HG02588 (cell line): ENCODE results near the gene VIPR2.

ENCODE experiments used
- ATAC-seq: cut with Tn5 transposase; IDR thresholded peaks from one replicate; pipeline ENCODE4 v1.9.1; 2021; ENCODE audit warnings: mild to moderate bottlenecking, moderate library complexity; ENCODE audit not compliant: unreplicated experiment

VIPR2 gene

DNA sequence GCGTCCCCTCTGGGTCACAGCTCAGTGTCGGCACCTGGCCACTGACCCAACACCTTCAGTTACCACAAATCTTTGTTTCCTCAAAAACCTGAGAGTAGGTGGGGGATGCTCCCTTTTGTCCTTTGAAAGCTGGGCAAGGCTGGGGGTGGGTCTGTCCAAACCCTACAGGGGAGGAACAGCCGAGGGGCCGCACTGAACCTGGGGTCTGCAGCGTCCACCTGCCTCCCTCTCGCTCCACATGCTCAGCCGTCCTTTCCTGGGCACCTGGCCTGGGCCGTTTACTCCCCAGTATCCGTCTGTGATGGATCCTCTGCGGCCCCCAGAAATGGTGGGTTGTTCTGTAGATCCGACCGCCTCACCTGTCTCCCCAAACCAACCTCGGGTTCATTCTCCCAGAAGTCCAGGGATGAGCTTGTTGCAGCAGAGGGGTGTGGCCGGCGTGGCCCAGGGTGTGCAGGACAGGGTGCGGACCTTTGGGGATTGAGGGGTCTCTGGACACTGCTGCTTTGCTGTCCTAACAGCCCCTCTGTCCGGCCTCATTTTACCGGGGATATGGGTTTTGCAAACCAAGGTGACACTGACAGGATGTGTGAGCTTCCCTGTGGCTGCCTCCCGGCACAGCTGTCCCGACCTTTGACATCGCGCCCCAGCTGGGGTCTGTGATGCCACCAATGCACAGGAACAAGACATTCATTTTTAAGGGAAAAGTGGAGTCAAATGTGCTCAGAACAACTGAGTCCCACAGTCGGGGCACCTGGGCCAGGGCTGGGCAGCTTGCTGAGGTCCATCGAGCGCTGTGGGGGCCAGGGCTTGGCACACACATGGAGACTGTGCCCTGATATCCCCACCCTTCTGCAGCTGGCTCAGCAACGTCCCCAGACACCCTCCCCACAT lies 115.9 kb downstream of the VIPR2 start:
- ATAC-seq, result no peak

DNA sequence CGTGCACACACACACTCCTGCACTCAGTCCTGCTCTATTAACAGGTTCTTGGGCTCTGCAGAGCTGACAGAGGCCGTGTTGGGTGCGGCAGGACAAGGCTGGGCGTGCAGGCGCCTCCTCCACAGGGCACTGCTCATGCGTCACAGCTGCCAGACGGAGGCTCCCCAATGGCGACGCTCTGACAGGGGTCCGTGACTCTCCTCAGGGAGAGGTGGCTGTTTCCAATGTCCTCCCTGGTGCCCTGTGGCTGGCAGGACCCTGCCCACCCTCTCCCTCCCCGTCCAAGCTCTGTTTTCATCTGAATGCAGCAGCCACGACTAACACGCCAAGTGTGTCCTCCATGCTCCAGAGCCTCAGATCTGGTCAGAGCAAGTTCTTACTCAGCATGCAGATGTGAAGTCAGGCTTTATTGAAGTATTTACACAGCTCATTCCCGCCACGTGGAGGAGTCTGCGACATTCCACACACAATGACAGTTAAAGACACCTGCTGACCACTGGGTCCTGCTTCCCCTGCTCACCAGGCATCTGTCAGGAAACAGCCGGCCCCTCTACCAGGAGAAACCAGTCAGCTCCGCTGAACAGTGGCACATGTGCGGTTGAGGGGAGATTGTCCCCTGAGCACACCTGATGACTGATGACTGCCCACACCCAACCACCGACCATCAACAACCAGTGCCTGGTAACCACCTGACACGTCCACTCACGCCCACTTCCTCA lies 116.7 kb downstream of the VIPR2 start:
- no peak for ATAC-seq

DNA sequence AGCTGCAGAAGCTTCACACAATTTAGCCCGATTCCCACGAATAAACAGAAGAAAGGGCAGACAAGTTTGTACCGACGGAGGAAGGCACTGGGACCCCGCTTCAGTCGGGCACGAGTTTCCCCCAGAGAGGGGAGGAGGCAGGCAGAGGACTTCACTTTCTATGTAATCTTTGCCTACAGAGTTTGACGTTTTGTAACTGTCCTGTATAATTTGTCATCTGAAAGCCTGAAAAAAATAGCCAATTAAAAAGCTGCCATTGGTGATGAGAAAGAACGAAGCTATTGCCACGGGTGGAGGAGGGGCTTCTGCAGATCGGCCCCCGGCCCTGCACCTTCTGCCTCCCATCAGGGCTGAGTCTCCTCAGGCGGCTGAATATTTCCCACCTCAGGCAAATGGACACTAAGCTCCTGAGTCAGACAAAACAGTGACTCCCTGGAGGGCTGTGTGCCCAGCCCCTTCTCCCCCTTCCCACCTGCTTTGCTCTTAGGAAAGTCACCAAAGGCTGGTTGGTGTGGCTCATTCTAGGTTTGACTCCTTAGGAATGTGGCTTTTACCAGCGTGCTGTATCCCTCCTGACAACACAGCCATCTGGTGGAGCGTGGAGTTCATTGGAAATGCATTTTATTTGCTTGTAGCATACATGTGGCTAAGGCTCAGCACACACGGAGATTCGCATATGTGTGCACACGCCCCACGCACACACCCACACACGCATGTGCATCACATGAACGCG lies 117.4 kb downstream of the VIPR2 start:
- ATAC-seq, result no peak

DNA sequence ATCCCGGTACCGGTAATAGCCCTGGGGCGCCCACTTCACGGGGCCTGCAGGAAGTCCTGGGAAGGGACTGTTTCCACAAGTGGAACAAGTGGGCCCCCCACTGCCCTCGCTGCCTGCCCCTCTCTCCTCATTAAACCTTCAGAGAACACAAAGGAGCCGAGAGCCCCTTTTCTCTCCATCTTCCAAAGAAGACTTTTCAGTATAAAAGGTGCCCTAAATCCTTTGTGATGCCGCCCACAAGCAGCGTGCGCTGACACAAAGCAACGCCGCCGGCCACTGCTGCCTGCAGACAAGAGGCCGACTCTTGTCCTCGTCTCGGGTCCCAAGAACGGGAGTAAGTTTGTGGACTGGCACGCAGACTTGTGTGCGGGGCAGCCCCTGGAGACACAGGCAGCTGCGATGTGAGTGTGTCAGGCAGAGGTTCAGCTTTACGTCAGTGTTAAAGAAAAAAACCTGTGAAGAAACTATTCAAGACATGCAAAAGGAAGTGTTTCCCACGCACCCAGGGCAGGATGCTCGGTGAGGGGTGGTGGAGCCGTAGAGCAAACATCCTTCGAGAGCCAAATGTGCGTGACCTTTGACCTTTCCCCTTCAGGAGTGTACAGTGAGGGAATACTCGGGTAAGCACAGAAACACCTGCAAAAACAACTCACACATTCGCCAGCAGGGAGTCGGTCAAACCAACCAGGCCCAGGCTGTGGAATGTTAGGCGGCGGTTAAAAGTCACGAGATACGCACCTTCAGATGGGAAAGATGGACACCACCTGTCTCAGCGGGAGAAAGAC lies 118.2 kb downstream of the VIPR2 start:
- ATAC-seq, result no peak

DNA sequence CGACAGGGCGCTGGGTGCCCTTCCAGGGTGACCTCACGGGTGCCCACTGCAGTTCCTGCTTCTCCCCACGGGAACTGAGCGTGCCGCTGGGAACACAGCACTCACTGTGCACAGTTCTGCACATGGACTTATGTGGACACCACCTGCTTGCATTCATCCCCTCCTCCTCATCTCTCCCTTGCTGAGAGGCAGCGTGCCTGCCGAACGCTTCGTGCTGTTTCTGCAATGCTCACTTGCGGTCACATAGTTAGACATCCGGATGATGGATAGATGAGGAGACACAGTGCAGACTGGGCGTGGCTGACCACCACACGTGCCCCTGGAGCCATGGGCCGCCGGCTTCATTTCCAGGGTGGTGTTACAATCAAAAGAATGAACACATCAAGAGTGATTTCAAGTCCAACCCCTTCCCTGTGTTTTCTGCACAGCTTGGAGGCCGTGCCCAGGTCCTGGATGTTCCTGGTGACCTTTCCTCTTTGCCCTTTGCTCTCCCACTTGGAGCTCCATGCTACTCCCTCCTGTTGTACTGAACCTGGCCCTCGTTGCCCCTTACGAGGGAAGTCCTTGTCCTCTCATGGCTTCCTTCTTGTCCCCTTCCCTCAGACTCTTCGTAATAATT lies 119.4 kb downstream of the VIPR2 start:
- ATAC-seq, result no peak

DNA sequence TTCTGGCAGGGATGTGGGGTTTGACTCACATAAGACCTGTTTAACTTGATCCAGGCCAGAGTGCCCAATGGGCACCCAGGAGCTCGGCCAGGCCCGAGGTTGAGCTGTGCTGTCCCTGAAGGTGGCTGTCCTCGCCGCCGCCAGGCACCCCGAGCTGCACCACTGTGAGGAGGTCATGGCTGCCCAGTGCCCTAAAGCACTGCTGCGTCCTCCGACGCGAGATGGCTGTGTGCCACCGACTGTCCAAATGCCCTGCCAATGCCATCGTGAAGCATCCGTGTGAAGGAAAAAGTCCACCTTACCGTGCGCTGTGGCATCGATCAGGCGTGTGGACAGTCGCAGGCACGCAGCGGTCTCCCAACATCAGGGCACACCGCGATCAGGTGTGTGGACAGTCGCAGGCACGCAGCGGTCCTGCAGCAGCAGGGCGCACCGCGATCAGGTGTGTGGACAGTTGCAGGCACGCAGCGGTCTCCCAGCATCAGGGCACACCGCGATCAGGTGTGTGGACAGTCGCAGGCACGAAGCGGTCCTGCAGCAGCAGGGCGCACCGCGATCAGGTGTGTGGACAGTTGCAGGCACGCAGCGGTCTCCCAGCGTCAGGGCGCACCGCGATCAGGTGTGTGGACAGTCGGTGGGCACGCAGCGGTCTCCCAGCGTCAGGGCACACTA lies 120.3 kb downstream of the VIPR2 start:
- ATAC-seq, result no peak

DNA sequence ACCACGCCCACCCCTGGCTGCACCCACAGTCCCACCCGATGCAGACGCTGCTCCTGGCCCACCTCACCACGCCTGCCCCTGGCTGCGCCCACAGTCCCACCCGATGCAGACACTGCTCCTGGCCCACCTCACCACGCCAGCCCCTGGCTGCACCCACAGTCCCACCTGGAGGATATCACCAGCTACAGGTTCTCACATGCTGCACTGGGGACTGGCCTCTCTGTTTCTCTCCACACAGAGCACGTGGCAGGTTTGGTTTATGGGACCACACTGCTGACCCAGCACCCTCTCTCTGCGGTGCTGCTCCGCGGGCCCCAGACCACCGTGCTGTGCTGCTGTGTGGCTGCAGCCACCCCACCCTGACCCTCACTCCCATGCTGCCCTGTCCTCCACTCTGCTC lies 120.9 kb downstream of the VIPR2 start:
- ATAC-seq, result no peak

DNA sequence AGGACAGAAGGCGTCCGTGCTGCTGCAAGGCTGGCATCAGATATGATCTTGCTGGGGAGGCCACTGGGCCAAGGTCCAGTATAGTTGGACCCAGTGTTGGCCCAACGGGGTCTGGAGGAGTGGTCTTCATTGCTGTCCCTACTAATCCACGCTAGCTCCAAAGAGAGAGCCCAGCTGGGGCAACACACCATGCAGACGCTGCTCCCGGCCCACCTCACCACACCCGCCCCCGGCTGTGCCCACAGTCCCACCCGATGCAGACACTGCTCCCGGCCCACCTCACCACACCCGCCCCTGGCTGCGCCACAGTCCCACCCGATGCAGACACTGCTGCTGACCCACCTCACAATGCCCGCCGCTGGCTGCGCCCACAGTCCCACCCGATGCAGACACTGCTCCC lies 121.5 kb downstream of the VIPR2 start:
- no peak for ATAC-seq

DNA sequence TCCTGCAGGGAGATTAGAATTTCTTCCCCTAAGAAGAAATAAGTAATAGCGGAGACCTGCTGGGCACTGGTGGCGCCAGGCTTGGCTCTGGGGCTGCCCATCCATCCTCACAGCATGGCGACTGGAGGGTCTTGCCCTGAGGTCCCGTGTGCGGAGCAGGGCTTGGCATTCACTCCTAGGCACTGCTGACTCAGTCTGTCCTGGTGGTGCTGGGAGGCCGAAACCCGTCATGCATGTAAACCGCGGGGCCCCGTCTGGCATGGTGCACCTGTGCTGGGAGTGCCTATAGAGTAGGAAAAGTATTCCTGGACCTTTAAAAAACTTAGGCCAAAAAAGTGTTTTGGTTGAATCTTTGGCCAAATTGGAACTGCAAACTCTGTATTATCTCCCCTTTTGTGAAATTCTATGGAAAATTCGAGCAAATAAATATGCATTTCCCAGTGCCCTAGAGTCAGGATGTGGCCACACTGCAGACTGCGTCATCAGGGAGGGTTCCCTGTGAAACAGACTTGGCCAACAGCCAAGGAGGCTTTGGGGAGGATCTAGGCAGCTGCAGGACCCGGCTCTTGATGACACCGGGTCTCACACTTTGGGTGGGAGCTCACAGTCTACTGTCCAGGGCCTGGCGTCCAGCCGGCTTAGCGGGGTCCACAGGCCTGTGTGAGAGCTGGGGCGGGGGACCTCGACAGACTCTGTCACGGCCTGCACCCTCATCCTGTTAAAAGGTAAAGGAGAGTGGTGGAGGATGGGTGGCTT lies 122.3 kb downstream of the VIPR2 start:
- no peak for ATAC-seq

DNA sequence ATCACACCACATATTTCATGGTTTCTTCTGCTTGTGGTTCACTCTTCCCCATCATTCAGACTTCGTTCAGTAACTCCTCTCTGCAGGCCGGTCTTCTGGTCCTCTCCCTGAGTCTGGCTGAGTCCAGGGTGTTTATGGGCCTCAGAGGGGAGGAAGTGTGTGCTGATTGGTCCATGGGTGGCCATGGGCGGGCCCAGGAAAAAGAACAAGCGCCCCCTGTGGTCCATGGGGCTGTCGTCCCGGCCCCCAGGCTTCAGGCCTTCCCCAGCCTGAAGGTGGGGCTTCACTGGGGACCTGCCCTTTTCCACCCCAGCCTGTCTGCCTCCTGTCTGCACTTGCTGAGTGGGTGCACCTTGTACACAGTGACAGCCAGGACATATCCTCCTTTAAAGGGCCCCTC lies 123.7 kb downstream of the VIPR2 start:
- ATAC-seq, result no peak

DNA sequence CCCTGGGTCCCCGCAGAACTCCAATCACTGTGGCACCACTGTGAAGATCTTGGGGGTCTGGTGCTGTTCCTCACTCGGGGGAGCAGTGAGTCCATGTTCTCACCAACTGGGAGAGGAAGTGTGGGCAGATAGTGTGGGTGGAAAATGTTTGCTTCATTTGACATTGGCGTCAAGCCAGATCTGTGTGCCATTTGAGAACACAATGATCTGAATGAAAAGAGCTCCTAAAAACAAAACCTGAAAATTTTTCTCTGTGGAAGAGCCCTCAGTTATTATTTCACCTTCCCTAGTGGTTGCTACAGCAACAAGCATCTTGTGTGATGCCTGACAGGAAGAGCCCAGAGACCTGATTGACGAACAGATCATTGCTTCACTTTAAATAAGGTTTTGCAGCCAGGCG lies 125.6 kb downstream of the VIPR2 start:
- ATAC-seq, result no peak

DNA sequence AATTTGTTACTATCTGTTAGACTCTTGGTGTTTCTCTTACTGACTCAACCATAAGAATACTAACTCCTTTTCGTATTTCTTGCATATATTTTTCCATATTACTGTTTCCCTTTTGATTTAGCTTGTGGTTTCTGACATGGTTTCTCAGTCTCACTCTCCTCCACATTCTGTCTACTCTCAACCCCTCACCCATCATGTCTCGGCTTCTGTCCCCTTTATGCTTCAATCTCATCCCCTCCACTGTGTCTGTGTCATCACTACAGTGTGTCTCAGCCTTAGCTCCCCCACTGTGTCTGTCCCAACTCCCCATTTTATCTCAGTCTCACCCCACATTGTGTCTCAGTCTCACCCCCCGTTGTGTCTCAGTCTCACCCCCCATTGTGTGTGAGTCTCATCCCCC lies 126.9 kb downstream of the VIPR2 start:
- ATAC-seq, result no peak

DNA sequence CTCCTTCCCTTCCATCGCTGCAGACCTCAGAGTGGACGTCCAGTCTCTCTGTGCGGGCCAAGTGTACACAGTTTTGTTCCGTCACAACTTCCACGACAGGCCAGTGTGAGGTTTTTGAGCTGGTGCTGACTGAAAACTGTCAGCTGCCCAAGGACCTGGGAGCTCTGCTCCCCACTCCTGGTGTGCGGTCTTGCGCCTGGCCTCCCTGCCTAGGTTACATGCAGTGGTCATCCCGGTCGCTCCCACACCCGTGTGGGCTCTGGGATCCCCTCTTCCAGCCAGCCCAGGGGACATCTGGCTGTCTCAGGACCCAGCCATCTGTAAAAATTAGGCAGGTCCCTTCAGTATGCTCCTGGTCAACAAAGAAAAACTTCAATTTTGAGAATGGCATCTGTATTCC lies 127.5 kb downstream of the VIPR2 start:
- no peak for ATAC-seq

DNA sequence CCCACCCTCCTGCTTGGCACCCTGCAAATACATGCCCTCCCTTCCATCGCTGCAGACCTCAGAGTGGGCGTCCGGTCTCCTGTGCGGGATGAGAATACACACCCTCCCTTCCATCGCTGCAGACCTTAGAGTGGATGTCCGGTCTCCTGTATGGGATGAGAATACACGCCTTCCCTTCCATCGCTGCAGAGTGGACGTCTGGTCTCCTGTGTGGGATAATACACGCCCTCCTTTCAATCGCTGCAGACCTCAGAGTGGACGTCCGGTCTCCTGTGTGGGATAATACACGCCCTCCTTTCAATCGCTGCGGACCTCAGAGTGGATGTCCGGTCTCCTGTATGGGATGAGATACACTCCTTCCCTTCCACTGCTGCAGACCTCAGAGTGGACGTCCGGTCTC lies 128.1 kb downstream of the VIPR2 start:
- no peak for ATAC-seq

DNA sequence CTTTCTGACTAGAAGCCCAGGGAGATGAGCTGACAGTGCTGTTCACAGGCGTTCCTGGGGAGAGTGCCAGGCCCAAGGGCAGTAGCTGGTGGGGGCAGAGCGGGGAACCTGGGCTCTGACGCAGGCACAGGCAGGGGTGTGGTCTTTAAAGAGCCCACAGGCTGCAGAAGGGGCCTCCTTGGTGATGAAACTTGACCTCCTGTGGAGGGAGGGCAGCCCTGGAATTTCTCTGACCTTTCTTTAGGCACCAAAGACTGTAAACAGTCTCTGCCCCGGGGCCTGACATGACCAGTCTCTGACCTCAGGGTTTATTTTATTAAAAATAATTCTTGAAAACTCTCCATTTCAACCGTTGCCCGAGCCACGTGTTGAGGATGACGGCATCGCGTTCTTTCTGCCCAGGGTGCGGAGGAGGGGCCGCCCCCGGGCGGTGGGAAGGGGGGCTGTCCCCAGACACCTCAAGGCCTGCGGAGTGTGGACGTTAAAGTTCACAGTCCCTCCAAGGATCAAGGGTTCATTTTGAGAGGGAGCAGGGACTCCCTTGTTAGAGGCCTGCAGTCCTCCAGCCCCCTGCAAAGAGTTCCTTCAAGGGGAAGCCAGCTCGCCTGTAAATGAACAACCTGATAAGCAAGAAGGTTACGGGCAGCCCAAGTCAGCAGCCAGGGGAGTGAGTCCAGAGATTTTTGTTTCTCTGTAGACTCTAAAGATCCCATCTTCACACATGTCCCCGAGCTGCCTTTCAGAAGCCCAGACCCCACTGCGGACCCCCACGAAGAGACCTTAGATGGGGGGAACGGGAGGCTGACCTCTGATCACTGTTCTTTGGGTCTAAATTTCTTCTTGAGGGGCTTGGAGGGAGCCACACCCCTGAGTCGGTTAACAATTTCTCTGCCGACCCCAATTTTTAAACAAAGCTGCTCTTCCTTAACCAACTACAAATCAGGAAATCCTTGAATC lies 128.9 kb downstream of the VIPR2 start:
- ATAC-seq, result no peak

DNA sequence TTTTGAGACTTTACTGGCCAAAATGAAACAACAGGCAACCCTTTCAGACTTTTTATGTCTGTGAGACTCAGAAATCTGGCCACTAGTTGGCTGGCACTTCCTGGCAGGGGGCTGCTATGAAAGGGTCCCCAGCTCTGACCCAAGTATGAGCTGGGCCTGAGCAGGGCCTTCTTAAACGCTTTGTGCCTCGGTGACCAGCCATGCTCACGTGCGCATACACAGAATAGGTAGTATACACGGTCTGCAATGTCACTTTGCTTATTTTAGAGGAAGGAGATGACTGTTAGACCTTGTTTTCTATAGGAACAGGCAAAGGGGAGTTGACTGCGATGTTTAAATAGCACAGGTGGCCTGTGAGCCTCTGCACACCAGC lies 129.6 kb downstream of the VIPR2 start:
- ATAC-seq, result no peak

DNA sequence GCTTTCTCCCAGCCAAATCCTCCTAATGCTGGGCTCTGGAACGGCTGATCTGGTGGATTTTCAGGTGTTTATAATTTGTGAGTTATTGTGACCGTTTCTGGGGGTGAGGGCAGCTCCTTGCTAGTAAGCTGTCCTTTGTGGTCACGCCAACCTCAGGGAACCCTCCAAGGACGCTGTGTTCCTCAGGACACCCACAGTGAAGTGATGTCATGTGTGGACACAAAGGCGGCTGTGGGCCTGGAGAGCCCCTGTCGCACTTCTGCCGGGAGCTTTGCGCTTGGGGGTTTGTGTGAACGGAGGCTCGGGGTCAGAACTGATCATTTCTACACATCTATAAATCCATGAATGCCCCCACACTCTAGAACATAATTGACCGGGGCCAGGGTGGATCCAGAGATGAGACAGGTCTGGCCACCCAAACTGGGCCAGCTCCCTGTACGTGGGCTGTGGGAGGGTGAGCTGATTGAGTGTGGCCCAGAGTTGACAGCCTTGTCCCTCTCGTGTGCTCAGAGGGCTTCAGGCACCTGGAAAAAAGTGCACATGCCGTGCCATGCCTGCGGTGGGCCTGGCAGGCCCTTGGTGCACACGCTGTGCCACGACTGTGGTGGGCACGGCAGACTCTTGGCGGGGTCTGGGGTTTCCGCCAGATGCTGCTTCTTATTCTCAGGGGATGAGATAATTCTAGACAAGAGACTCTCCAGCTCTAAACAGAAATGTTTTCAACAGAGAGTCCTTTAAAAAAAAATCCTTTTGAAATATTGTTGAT lies 130.2 kb downstream of the VIPR2 start:
- ATAC-seq, result no peak
